Non-pigmented ciliary epithelial cell (primary cell): Measurements from ENCODE around the gene NDOR1.

ENCODE experiments used
- DNase-seq: peaks from one replicate; pipeline ENCODE4 v3.0.0-alpha.2; 2010; ENCODE audit warnings: low read depth

NDOR1 gene

DNA sequence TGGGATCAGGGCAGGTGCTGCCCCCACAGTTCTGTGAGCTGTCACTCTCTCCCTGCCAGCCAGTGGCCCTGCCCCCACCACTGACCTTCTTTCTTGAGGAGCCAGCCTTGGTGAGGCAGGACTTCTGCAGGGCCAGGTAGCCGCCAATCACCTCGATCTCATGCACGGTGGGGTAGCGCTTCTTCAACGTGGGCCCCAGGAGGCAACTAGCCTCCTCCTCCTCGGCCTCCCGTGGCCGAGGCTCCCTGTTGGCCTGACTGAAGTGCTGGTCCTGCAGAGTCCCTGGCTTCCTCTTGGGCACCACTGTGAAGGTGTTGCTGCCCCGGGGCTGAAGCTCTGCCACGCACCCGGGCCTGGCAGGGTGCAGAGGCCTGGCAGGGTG is 6.6 kb upstream of the NDOR1 start:
- DNase-seq, result no peak

DNA sequence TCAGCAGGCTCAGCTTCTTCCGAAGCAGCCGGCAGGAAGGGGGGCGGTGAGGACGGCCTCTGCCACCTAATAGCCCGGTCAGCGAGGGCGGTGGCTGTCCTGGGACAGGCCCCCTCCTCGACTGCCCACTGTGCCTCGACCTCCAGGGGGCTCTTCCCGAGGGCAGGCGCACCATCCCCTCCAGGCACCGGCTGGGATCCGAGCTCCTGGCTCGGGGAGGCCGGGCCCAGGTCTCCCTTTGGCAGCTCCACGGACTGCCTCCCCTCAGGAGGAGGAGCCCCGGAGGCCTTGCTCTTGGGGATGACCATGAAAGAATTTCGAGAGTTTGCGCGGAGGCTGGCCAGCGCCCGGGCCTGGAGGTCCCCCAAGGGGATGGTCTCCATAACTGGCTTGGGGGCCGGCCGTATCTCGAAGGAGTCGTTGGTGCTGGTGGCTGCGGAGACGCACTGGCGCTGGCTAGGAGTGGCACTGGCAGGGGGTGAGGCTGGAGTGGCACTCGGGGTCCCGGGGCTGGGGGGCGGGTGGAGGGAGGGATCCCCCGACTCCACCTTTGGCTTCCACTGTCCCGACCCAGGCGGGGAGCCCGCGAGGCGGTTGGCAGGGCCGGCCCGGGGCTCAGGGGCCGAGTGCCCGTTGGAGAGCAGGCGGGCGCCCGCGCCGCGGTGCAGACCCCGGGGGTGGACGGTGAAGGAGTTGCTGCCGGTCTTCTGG is 5.9 kb upstream of the NDOR1 start:
- DNase-seq, result no peak

DNA sequence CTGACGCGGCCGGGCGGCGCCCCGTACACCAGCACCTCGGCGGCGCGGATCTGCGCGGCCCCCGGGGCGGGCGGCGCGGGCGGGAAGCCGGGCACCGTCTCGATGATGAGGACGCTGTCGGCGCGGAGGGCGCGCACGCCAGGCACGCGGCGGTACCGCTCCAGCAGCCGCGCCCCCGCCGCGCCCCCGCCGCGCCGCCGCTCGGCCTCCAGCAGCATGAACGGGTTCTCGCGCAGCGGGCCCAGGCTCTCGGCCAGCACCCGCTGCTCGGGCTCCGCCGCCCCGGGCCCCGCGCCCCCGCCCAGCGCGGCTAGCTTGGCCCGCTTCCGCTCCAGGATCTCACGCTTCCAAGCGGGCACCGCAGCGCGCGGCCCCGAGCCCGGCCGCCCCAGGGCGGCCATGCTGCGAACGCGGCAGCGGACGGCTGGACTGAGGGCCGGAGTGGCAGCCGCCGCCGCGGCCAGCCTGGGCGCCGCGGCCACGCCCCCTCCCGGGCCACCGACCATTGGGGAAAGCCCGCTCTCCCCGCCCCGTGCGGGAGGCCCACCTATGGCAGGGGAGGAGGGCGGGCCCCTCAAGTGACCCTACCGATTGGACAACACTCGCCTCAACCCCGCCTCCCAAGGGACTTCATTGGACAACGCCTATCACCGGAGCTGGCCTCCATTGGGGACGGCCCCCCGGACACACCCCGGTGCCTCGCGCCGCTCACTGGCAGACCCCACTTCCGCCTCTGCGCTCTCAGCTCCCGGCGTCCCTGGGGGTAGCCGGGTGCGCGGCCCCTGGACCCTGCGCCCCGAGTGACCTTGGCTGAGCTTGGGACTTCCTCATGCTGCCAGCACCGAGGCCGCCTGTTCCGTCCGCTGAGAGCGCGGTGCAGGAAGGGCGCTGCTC is 4.9 kb upstream of the NDOR1 start, which contains the start of gene TPRN:
Gene TPRN (minus strand): TSS at position 431 of the 894 bp plus-strand sequence. CDS start 30 bp downstream, at position 401.
- peak; percentile 90 for DNase-seq

DNA sequence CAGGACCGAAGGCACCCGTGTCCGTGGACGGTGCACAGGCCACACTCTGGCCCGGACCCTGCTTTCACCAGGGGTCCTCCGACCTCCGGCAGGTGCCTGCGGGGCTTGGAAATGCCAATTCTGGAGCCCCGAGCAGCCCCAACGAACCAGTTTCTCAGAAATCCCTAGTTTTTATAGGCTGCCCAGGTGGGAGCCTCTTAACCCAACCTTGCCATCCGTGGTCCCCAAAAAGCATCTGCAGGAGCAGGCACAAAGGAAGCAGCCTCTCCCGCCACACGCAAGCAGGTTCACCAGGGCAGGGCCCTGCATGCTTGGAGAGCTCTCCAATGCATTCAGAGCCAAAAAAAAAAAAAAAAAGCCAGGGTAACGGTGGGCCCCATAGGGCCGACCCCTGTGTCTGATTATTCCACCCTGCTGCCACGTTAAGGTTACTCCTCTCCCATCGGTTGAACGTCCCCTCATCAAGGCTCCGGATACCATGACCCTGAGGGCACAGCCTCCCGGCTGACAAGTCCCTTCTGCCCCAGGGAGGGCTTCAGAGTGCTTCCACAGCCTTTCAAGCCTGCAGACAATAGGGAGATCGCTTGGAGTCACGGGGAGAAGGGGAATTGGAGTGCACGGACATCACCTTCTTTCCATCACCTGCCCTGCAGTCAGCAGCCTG is 4.2 kb upstream of the NDOR1 start:
- no peak for DNase-seq

DNA sequence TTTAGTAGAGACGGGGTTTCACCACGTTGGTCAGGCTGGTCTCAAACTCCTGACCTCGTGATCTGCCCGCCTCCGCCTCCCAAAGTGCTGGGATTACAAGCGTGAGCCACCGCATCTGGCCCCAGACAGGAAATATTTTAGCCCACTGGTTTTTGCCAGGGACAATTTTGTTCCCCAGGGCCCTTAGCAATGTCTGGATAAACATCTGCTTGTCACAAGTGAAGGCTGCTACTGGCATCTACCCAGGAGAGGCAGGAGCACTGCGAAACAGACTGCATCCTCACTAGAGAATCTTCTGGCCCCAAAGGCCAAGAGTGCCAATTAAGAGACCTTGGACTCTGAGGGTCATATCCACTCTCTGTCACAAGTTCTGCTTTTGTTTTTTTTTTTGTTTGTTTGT is 2.5 kb upstream of the NDOR1 start:
- DNase-seq, result no peak

DNA sequence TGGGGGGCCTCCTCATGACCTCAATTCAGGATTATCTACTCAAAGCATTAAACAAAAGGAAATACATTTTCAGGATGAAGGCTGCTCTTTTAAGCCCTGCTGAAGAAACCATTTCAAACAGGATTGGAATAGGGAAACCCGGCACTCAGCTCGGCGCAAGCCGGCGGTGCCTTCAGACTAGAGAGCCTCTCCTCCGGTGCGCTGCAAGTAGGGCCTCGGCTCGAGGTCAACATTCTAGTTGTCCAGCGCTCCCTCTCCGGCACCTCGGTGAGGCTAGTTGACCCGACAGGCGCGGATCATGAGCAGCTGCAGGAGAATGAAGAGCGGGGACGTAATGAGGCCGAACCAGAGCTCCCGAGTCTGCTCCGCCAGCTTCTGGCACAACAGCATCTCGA is 772 bp upstream of the NDOR1 start:
- no peak for DNase-seq

DNA sequence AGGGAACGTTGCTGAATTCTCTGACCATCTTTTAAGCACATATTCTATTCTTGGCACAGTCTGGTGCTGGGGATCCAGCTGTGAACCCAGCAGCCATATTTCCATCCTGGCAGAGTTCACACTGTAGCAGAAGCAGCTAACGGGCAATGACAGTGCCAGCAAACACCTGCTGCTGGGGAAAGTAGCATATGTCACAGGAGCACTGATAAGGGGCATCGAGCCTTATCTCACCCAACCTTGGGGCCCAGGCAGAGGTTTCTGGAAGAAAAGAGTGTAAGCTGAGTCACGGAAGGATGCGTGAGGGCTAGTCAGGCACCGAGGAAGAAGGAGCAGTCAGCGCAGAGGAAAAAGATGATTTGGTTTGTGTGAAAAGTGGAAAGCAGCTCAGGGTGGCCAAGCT is 1.1 kb downstream of the NDOR1 start:
- no peak for DNase-seq

DNA sequence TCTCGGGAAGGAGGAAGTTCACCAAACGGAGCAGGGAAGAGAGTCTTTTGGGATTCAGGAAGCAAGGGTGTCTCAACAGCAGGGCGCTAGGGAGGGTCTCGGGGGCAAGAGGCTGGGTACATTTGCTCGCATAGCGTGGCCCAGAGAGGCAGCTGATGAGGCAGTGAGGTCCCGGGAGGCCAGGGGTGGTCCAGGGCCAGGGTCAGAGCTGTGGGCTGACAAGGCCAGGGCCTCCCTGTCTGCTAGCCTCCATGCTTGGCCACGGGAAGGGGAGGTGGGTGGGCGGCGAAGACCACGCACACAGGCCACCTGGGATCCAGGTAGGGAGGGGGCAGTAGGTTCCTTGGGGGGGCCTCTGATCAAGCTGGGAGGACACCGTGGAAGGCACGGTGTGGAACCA is 6.0 kb downstream of the NDOR1 start:
- DNase-seq, result no peak

DNA sequence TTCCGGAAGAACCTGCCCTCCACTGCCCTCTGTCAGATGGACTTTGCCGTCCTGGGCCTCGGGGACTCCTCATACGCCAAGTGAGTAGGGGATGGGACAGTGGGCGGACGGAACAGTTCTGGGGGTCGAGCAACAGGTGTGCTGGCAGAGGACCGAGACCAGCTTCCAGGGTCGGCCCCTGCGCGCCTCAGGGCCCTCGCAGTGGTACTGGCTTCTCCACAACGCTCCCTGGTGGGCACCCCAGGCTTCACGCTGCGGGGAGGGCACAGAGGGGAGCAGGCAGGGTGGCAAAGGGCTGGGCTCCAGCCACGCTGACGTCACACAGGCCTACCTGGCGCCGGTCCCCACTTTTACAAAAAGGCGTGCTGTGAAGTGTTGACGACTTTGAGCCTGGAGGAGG is 7.0 kb downstream of the NDOR1 start:
- DNase-seq, result no peak

DNA sequence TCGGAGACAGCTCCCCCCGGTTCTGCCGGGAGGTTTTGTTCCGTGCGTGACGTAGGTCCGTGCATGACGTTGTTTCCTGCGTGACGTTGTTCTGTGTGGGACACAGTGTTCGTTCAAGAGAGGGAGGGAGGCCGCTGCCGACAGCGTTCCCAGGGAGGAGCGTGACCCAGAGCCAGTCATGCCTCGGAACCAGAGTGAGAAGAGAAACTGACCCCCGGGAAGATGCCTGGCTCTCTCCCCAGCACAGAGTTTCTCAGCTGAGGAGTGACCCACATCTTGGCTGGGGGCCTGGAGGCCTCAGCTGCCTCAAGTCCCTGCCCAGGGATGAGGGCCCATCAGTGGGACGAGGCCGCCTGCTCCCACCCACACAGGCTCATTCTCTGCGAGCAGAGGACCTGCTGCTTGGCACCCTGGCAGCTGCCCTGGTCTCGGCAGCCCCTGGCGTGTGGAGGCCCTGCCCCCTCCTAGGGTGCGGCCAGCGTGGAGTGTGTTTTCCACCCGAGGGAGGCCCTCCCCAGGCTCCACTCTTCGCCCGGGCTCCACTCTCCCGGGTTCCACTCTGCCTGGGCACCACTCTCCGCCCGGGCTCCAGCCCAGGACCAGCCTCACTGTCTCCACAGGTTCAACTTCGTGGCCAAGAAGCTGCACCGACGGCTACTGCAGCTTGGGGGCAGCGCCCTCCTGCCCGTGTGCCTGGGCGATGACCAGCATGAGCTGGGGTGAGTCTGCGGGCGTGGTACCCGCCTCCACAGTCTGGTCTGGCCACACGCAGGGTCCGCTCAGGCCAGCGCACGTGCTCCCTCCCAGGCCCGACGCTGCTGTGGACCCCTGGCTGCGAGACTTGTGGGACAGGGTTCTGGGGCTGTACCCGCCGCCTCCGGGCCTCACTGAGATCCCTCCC is 7.9 kb downstream of the NDOR1 start:
- DNase-seq, result no peak

DNA sequence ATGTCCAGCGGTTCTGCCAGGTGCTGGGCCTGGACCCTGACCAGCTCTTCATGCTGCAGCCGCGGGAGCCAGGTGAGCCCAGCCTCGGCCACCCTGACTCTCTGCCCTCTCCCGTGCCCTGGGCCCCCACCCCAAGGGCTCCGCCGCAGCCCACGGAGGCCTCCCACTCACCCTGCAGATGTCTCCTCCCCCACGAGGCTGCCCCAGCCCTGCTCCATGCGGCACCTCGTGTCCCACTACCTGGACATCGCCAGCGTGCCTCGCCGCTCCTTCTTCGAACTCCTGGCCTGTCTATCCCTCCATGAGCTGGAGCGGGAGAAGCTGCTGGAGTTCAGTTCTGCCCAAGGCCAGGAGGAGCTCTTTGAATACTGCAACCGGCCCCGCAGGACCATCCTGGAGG is 9.1 kb downstream of the NDOR1 start:
- DNase-seq, result no peak

DNA sequence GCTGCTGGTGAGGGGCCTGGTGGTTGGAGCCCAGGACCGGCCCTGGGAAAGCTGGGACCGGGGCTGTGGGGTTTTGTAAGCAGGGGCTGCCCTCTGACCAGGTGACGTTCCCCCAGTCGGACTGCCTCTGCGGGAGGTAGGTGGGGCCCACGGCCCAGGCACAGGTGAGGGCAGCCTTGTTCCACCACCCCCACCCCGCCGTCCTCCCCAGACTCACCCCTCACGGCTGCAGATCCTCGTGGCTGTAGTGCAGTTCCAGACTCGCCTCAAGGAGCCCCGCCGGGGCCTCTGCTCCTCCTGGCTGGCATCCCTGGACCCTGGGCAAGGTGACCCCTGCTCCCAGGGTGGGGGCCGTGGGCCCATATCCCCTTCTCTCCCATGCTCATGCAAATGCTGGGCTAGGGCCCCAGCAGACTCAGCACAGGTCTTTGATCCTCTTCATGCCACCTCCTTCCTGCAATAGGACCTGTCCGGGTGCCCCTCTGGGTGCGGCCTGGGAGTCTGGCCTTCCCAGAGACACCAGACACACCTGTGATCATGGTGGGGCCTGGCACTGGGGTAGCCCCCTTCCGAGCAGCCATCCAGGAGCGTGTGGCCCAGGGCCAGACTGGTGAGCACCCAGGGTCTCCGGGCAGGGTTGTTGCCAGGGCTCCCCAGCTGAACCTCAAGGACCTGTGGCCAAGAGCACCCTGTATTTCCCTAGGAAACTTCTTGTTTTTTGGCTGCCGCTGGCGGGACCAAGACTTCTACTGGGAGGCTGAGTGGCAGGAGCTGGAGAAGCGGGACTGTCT is 9.9 kb downstream of the NDOR1 start:
- no peak for DNase-seq

DNA sequence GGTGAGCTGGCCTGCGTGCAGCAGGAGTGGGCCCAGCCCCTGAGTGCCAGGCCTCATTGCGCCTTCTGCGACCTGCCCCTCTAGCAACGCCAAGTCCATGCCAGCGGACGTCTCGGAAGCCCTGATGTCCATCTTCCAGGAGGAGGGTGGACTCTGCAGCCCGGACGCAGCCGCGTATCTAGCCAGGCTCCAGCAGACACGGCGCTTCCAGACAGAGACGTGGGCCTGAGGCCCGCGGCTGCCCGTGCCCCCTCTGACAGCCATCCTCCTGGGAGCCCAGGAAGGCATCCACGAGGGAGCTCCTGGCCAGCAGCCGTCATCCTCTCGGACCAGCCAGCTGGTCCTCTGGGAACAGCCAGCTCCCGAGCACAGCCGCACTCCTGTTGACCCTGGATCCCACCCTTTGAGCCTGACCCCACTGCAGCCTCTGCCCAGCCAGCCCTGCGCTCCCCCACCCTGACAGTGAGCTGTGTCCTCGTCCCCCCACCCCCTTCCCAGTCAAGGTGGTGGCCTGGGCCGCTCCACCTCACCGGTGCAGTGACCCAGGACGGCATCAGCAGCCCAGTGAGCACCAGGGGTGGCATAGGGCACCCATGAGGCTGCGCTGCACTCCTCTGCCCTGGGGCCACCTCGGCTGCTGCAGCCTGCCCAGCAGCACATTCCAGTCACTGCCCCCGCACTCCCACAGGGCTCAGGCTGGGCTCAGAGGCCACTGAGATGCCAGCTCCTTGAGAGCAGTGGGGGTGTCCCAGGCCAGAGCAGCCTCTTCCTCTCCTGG is 10.9 kb downstream of the NDOR1 start:
- no peak for DNase-seq

DNA sequence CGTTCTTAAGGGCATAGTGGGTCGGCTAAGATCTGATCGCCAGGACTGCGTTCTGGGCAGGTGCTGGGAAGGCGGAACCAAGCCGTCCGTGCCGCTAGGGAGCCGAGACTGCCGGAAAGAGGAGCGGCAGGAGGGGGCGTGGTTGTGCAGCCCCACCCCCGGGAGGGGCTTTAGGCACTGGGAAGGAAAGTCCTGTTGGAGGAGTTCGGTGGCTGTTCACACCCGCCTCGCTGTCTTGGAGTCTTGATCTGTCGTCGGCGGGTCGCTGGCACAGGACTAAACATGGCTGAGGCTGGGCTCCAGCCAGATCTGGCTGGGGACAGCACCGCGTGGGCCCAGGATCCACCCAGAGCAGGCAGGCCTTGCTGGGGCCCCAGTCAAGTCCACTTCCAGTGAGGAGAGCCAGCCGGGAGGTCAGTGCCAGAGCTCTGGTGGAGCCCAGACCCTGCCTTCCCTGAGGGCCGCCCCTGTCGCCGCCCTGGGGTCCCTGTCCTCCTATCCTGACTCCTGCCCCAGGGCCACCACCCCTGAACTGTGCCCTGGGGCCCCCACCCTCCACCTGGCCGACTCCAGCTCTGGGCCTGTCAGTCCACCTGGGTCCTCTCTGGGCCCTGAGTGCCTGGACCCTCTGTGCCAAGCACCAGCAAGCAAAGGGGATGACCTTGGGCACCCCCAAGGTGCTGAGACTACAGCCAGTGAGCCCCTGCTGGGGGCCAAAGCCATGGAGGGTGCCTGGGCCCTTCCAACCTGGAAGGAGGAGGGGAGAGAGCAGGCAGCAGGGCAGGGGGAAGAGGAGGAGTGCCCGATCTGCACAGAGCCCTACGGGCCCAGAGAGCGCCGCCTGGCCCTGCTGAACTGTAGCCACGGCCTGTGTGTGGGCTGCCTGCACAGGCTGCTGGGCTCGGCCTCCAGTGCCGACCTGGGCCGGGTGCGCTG is 12.0 kb downstream of the NDOR1 start:
- no peak for DNase-seq

DNA sequence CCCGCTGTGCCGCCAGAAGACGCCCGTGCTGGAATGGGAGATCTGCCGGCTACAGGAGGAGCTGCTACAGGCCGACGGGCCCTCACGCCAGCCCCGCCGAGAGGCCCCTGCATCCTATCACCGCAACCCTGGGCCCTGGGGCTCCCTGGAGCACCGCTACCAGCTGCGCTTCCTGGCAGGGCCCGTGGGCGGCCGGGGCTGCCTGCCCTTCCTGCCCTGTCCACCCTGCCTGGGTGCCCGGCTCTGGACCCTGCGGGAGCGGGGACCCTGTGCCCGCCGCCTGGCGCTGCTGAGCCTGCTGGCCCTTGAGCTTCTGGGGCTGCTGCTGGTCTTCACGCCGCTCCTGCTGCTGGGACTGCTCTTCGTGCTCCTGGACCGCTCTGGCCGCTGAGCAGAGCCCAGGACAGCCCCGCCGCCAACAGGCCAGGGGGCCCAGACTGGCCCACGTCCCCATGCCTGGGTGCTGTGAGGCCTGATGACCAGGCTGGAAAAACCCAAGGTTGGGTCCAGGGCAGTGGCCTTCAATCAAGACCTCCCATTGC is 12.8 kb downstream of the NDOR1 start:
- DNase-seq, result no peak

DNA sequence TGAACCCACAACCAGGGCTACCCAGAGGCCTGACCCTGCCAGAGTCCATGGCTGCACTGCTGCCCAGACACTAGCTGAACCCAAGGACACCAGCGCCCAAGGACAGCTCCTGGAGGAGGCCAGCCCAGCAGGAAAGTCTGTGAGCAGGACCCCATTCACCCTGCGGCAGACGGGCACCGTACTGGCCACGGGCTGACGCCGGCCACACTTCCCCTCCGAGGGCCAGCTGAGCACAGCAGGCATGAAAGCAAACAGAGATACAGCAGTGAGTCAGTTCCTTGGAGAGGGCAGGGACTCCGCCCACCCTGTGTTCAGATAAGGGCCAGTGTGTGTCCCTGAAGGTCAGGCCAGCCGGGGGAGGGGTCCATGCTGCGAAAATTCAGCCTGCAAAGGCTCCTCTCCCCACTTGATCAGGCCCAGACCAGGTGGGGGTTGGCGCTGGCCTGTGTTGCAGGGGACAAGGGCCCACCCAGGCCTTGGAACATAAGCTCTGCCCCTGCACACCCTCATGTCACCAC is 13.3 kb downstream of the NDOR1 start:
- no peak for DNase-seq

DNA sequence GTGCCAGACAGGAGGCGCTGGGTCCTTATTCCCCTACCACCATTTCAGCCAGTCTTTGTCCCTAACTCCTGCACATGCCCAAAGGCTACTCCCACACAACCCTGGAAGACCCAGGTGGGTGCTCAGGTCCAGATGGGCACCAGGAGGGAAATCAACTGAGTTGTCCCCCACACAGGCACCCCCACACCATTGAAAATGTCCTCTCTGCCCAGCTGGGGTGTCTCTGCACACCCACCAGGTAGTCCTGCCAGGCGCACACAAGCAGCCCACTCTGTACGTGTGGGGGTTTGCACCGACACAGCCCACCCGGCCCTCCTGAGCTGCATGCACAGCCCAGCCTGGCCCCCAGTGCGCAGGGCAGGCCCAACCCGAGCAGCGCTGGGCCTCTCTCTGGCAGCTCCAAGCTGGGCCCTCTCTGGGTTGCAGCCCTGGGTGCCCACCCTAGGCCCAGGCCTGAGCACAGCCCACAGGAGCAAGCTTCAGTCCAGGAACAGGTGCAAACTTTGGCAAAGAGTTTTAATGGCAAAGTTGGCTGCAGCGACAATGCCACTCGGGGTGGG is 14.3 kb downstream of the NDOR1 start:
- DNase-seq, result no peak
